T47D (cell line): Measurements from ENCODE around the gene FAIM.
"Not testable (repeated sequence)": the region's sequence is repeated elsewhere in the genome, so short reads cannot be mapped to it uniquely, and the experiment has no call there.

Source experiments
- DNase-seq, 2 experiments: peaks; one replicate each; pipeline versions ENCODE4 v3.0.0 to v3.0.0-alpha.2; 2011 to 2012; ENCODE audit warnings: low read depth in 1 of 2, low spot score in 1 of 2
- JUND ChIP-seq: IDR thresholded peaks from 2 replicates; pipeline ENCODE4 v1.6.1; 2012; ENCODE audit warnings: low read depth
- in situ Hi-C: cut with HindIII; loops from 2 replicates; pipeline ENCODE4 v1.10.0; 2016; ENCODE audit warnings: low sequenced_read_pairs, low pct_unique_long_range_greater_than_20kb

Gene FAIM

GRCh38 chr3:138593488-138594149, 15.0 kb upstream of the FAIM start:
- peak in 1 of 2 experiments; percentile 90 for DNase-seq
- TF ChIP-seq JUND: no peak
- in situ Hi-C loops: no loop called here

GRCh38 chr3:138594150-138594934, 14.2 kb upstream of the FAIM start, which contains the start of gene CEP70:
Gene CEP70 (minus strand): TSS chr3:138594260. CDS start chr3:138572927, 21,333 bp downstream.
- in situ Hi-C loops: no loop called here
- DNase-seq: peak; percentile 69 to 99
- TF ChIP-seq JUND: no peak

- DNase-seq: no peak
- TF ChIP-seq JUND: no peak
- in situ Hi-C loops: no loop called here
Observed at GRCh38 chr3:138594935-138595610, 13.5 kb upstream of the FAIM start.

DNA sequence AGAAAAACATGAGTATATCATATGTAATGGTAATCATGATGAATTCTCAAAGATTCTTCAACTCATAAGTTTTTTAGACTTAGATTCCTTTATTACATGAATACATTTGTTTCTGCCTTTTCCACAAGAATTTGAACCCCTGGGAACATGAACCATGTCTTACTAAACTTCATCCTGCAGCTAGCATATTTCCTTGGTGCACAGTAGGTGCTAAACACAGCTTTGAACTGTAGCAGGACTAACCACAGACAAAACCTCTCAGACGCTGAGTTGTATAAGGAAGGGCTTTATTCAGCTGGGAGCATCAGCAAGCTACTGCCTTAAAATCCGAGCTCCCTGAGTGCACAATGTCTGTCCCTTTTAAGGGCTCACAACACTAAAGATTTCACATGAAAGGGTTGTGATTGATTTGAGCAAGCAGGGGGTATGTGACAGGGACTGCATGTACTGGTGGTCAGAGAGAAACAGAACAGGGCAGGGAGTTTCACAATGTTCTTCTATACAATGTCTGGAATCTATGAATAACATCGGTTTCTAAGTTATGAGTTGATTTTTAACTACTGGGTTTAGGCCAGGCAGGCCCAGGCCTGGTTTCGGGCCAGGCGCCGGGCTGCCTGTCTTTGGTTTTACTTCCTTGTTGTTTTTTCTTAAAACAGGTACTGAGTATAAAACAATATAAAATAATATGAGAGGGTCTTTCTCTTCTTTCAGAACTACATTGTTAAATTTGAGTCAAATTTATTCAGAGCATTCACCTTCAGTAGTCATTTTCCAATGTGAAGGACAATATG, 11.2 kb upstream of the FAIM start:
- in situ Hi-C loops, DNase-seq: not testable (repeated sequence)

DNA sequence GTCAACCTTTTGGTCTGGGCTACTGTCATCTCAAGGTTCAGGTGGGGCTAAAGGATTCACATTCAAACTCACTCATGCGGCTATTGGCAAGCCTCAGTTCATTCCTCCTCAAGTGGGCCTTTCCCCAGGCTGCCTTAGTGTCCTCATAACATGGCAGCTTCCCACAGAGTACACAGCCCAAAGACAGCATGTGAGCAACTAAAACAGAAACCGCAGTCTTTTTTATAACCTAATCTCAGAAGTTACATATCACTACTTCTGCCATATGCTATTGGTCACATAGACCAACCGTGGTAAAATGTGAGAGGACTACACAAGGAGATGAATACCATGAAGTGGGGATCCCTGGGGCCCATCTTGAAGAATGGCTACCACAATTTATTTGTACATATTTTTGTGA, 10.0 kb upstream of the FAIM start:
- no peak for TF ChIP-seq JUND
- DNase-seq: no peak
- in situ Hi-C loops: no loop called here

- no peak for TF ChIP-seq JUND
- DNase-seq: peak; percentile 48 to 73
- in situ Hi-C loops: no loop called here
Observed at GRCh38 chr3:138600100-138600745, 8.3 kb upstream of the FAIM start.

GRCh38 chr3:138601661-138602060, 6.9 kb upstream of the FAIM start:
- DNase-seq: not testable (repeated sequence)

GRCh38 chr3:138604106-138604595, 4.4 kb upstream of the FAIM start:
- DNase-seq, in situ Hi-C loops: not testable (repeated sequence)

More at GRCh38 chr3:138601661-138602060, 6.9 kb upstream of the FAIM start:
- in situ Hi-C loops: not testable (repeated sequence)

- TF ChIP-seq JUND: no peak
- no peak for DNase-seq
- in situ Hi-C loops: no loop called here
Observed at GRCh38 chr3:138609898-138610266, 1.3 kb downstream of the FAIM start.

- in situ Hi-C loops: no loop called here
- no peak for DNase-seq
- TF ChIP-seq JUND: no peak
Observed at GRCh38 chr3:138615462-138615861, 6.9 kb downstream of the FAIM start.

DNA sequence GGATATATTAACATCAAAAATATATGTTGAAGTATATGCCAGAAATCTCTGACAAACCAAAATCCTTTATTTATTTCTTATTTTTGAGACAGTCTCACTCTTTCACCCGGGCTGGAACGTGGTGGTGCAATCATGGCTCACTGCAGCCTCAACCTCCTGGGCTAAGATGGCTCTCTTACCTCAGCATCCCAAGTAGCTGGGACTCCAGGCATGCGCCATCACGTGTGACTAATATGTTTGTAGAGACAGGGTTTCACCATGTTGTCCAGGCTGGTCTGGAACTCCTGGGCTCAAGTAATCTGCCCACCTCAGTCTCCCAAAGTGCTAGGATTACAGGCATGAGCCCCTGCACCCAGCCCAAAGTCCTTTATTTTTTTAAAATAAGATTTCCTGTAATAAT, 11.9 kb downstream of the FAIM start:
- in situ Hi-C loops: no loop called here
- DNase-seq: no peak
- TF ChIP-seq JUND: no peak

DNA sequence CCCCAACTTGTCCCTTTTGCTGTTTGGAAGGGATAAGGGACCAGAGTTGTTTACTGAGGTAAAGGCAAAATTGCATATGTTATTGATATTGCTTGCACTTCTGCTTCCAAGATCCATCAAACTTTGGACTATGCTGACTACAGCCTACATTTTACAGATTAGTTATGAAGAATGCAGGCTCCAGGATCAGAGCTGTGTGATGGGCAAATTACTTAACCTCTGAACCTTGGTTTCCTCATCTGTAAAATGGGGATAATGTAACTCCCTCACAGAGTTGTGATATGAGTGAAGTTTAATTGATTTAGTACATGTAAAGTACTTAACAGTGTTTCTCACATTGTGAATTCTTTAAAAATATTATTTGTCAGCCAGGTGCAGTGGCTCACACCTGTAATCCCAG, 15.9 kb downstream of the FAIM start:
- in situ Hi-C loops: no loop called here
- no peak for DNase-seq
- no peak for TF ChIP-seq JUND
